ENCODE results near the gene PRIM1.
"Not testable (repeated sequence)": the region's sequence is repeated elsewhere in the genome, so short reads cannot be mapped to it uniquely, and the experiment has no call there.

The PRIM1 gene

DNA sequence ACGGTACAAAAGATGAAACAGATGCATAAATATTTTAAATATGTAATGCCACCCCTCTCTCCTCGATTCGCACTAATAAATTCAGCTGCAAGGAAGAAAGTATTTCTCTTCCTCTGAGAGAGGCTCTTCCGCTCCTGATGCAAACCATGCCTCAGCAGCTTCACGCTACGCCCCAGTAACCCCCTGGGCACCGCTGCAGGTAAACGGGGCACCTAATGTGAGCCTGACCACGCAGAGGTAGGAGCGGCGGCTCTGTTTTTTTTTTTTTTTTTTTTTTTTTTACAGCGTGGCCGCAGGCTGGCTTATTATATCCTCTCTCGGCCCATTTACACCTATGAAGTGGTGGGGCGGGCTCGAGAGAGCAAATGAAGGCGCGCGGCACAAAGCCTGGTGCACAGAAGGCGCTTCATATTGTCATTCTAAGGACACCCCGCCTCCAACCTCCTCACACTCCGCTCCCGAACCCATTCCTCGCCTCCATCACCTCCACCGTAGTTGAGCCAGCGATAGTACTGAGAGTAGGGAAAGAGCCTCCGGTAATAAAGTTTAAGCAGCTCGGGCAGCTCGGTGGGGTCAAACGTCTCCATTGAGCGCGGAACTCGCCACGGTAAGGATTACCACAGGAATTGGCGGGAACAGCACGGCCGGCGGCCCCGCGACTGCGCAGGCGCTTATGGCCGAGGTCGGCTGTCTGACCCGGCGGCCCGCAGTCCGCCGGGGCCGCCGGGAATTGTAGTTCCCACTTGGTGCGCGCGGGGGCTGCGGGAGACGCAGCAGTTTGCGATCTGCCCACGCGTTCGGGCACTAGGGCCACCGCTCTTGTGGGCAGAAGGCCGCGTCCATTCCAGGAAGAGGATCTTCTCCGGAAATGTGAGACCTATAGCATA lies at the start of gene PRIM1:
PRIM1 (minus strand) TSS at position 612 of the 887 bp plus-strand sequence; CDS start at position 587, 25 bp downstream.
- peak within 1 kb of the TSS; percentile 58 for H3K9ac ChIP-seq (ENCODE audit: low read depth, low read length)
- H3K36me3 ChIP-seq (ENCODE audit: control insufficient read depth, insufficient read depth, low read length): peaks cover 7% of the 10 kb centered on the region
- peak within 1 kb of the TSS; percentile 91 for H3K4me3 ChIP-seq (ENCODE audit: low read depth, low read length)

DNA sequence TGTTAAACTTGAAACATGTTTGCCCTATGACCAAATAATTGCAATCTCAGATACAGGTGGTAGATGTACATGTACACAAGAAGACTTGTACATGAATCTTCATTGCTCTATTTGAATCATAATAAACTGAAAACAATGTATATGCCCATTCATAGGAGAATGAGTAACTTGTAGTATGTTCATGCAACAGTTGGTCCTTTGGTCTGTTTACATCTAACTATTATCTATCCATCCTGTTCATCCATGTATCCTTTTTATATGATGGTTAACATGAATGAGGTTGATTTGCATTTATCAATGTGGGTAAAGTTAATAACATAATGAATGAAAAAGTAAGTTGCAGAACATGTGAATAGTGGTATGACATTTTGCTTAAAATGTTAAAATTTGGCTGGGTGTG lies 48.1 kb upstream of the PRIM1 start:
- Histone ChIP-seq H3K4me1 (ENCODE audit: control insufficient read depth, insufficient read depth, low read length) (no peaks in the 10 kb centered on the region), H3K4me3 (ENCODE audit: low read depth, low read length) (no peak overlapping the region), H3K9ac (ENCODE audit: low read depth, low read length) (no peak overlapping the region), H3K36me3 (ENCODE audit: control insufficient read depth, insufficient read depth, low read length) (no peaks in the 10 kb centered on the region), H3K9me3 (ENCODE audit: control insufficient read depth, insufficient read depth, low read length) (no peaks in the 10 kb centered on the region), H3K27me3 (ENCODE audit: control insufficient read depth, insufficient read depth, low read length) (no peaks in the 10 kb centered on the region)

More for the DNA sequence above, at the start of gene PRIM1:
- Histone ChIP-seq H3K4me1 (ENCODE audit: control insufficient read depth, insufficient read depth, low read length) (no peaks in the 10 kb centered on the region), H3K27me3 (ENCODE audit: control insufficient read depth, insufficient read depth, low read length) (no peaks in the 10 kb centered on the region), H3K9me3 (ENCODE audit: control insufficient read depth, insufficient read depth, low read length) (no peaks in the 10 kb centered on the region)

DNA sequence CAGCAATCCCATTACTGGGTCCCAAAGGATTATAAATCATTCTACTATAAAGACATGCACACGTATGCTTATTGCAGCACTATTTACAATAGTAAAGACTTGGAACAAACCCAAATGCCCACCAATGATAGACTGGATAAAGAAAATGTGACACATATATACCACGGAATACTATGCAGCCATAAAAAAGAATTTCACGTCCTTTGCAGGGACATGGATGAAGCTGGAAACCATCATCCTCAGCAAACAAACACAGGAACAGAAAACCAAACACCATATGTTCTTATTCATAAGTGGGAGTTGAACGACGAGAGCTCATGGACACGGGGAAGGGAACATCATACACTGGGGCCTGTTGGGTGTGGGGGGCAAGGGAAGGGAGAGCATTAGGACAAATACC lies 47.2 kb upstream of the PRIM1 start:
- not testable (repeated sequence) for H3K36me3 ChIP-seq (ENCODE audit: control insufficient read depth, insufficient read depth, low read length); H3K4me1 ChIP-seq (ENCODE audit: control insufficient read depth, insufficient read depth, low read length); H3K27me3 ChIP-seq (ENCODE audit: control insufficient read depth, insufficient read depth, low read length); H3K9me3 ChIP-seq (ENCODE audit: control insufficient read depth, insufficient read depth, low read length); H3K9ac ChIP-seq (ENCODE audit: low read depth, low read length); H3K4me3 ChIP-seq (ENCODE audit: low read depth, low read length)

DNA sequence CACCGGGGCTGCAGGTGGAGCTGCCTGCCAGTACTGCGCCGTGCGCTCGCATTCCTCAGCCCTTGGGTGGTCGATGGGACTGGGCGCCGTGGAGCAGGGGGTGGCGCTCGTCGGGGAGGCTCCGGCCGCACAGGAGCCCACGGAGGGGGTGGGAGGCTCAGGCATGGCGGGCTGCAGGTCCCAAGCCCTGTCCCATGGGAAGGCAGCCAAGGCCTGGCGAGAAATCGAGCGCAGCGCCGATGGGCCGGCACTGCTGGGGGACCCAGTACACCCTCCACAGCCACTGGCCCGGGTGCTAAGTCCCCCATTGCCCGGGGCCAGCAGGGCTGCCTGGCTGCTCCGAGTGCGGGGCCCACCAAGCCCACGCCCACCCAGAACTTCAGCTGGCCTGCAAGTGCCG lies 43.7 kb upstream of the PRIM1 start:
- not testable (repeated sequence) for H3K4me3 ChIP-seq (ENCODE audit: low read depth, low read length)

DNA sequence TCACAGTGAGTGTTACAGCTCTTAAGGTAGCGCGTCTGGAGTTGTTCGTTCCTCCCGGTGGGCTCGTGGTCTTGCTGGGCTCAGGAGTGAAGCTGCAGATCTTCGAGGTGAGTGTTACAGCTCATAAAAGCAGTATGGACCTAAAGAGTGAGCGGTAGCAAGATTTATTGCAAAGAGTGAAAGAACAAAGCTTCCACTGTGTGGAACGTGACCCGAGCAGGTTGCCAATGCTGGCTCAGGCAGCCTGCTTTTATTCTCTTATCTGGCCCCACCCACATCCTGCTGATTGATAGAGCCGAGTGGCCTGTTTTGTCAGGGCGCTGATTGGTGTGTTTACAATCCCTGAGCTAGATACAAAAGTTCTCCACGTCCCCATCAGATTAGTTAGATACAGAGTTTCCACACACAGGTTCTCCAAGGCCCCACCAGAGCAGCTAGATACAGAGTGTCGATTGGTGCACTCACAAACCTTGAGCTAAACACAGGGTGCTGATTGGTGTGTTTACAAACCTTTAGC lies 43.0 kb upstream of the PRIM1 start:
- not testable (repeated sequence) for H3K36me3 ChIP-seq (ENCODE audit: control insufficient read depth, insufficient read depth, low read length); H3K9ac ChIP-seq (ENCODE audit: low read depth, low read length); H3K4me1 ChIP-seq (ENCODE audit: control insufficient read depth, insufficient read depth, low read length); H3K4me3 ChIP-seq (ENCODE audit: low read depth, low read length); H3K9me3 ChIP-seq (ENCODE audit: control insufficient read depth, insufficient read depth, low read length); H3K27me3 ChIP-seq (ENCODE audit: control insufficient read depth, insufficient read depth, low read length)

More for the DNA sequence above, 43.7 kb upstream of the PRIM1 start:
- H3K27me3 ChIP-seq (ENCODE audit: control insufficient read depth, insufficient read depth, low read length); H3K36me3 ChIP-seq (ENCODE audit: control insufficient read depth, insufficient read depth, low read length); H3K9me3 ChIP-seq (ENCODE audit: control insufficient read depth, insufficient read depth, low read length); H3K9ac ChIP-seq (ENCODE audit: low read depth, low read length); H3K4me1 ChIP-seq (ENCODE audit: control insufficient read depth, insufficient read depth, low read length): not testable (repeated sequence)

DNA sequence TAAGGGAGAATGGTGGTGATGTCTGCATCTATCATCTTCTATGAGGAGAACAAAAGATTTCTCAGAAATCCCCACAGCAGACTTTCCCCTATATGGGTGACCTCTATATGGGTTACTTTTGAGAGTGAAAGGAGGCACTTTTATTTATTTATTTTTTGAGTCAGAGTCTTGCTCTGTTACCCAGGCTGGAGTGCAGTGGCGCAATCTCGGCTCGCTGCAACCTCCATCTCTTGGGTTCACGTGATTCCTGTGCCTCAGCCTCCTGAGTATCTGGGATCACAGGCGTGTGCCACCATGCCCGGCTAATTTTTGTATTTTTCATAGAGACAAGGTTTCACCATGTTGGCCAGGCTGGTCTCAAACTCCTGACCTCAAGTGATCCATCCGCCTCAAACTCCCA lies 41.0 kb upstream of the PRIM1 start:
- H3K27me3 ChIP-seq (ENCODE audit: control insufficient read depth, insufficient read depth, low read length); H3K4me3 ChIP-seq (ENCODE audit: low read depth, low read length); H3K36me3 ChIP-seq (ENCODE audit: control insufficient read depth, insufficient read depth, low read length); H3K9me3 ChIP-seq (ENCODE audit: control insufficient read depth, insufficient read depth, low read length); H3K9ac ChIP-seq (ENCODE audit: low read depth, low read length); H3K4me1 ChIP-seq (ENCODE audit: control insufficient read depth, insufficient read depth, low read length): not testable (repeated sequence)

DNA sequence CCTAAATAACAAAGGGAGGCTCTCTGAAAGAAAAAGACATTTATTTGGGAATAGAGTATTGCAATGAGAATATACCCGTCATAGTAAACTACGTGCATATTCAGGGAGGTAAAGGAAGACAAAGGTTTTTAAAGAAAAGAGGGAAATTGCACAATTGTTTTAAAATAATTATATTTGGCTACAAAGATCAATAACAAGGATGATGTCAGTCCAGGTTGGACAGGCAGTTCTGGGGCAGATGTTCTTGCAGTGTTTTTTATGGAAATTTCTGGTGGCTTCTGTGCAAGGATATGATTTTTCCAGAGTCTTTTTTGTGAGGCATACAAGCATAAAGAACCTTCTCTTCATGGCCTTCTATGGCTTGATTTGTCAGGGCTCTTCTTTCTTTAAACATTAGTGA lies 40.6 kb upstream of the PRIM1 start:
- no peaks in the 10 kb centered on the region for H3K36me3 ChIP-seq (ENCODE audit: control insufficient read depth, insufficient read depth, low read length)
- no peaks in the 10 kb centered on the region for H3K4me1 ChIP-seq (ENCODE audit: control insufficient read depth, insufficient read depth, low read length)
- H3K9ac ChIP-seq (ENCODE audit: low read depth, low read length): no peak overlapping the region
- H3K9me3 ChIP-seq (ENCODE audit: control insufficient read depth, insufficient read depth, low read length): no peaks in the 10 kb centered on the region
- H3K27me3 ChIP-seq (ENCODE audit: control insufficient read depth, insufficient read depth, low read length): no peaks in the 10 kb centered on the region
- no peak overlapping the region for H3K4me3 ChIP-seq (ENCODE audit: low read depth, low read length)

DNA sequence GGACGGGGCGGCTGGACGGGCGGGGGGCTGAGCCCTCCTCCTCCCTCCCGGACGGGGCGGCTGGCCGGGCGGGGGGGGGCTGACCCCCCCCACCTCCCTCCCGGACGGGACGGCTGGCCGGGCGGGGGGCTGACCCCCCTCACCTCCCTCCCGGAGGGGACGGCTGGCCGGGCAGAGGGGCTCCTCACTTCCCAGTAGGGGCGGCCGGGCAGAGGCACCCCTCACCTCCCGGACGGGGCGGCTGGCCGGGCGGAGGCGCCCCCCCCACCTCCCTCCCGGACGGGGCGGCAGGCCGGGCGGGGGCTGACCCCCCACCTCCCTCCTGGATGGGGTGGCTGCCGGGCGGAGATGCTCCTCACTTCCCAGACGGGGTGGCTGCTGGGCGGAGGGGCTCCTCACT lies 37.3 kb upstream of the PRIM1 start:
- not testable (repeated sequence) for H3K4me3 ChIP-seq (ENCODE audit: low read depth, low read length); H3K9ac ChIP-seq (ENCODE audit: low read depth, low read length); H3K4me1 ChIP-seq (ENCODE audit: control insufficient read depth, insufficient read depth, low read length); H3K9me3 ChIP-seq (ENCODE audit: control insufficient read depth, insufficient read depth, low read length); H3K36me3 ChIP-seq (ENCODE audit: control insufficient read depth, insufficient read depth, low read length); H3K27me3 ChIP-seq (ENCODE audit: control insufficient read depth, insufficient read depth, low read length)

DNA sequence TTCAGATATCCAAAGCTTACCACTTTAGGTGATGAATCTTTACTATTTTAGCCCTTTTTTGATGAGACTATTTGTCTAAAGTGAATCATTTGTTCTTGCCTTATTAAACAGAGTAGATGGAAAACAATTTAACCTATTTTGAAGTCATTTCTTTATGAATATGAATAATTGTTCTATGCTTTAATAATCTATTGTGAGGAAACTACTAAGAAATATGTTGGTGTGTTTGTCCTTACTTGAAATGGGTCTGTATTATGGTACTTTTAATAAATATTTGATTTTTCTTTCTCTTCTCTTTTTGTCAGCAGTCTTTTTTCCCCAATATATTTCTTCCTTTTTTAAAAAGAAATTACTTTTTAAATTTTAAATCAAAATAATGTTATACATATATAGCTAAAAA lies 35.4 kb upstream of the PRIM1 start:
- H3K27me3 ChIP-seq (ENCODE audit: control insufficient read depth, insufficient read depth, low read length): no peaks in the 10 kb centered on the region
- no peak overlapping the region for H3K4me3 ChIP-seq (ENCODE audit: low read depth, low read length)
- H3K4me1 ChIP-seq (ENCODE audit: control insufficient read depth, insufficient read depth, low read length): no peaks in the 10 kb centered on the region
- no peaks in the 10 kb centered on the region for H3K36me3 ChIP-seq (ENCODE audit: control insufficient read depth, insufficient read depth, low read length)
- no peak overlapping the region for H3K9ac ChIP-seq (ENCODE audit: low read depth, low read length)
- no peaks in the 10 kb centered on the region for H3K9me3 ChIP-seq (ENCODE audit: control insufficient read depth, insufficient read depth, low read length)

DNA sequence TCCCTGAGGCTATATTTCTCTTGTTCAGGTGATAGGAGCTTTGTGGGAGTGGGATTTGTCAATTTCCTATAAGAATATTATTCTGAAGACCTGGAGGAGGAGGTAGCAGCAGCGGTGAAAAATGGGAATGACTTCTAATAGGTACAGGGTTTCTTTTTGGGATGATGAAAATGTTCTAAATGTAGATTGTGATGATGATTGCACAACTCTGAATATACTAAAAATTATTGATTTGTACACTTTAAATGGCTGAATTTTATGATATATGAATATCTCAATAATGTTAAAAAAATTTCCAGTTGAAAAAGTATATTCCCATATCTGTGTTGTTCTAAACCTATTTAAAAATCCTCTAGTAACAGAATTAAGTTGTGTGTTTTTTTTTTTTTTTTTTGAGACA lies 33.8 kb upstream of the PRIM1 start:
- H3K4me3 ChIP-seq (ENCODE audit: low read depth, low read length): no peak overlapping the region

DNA sequence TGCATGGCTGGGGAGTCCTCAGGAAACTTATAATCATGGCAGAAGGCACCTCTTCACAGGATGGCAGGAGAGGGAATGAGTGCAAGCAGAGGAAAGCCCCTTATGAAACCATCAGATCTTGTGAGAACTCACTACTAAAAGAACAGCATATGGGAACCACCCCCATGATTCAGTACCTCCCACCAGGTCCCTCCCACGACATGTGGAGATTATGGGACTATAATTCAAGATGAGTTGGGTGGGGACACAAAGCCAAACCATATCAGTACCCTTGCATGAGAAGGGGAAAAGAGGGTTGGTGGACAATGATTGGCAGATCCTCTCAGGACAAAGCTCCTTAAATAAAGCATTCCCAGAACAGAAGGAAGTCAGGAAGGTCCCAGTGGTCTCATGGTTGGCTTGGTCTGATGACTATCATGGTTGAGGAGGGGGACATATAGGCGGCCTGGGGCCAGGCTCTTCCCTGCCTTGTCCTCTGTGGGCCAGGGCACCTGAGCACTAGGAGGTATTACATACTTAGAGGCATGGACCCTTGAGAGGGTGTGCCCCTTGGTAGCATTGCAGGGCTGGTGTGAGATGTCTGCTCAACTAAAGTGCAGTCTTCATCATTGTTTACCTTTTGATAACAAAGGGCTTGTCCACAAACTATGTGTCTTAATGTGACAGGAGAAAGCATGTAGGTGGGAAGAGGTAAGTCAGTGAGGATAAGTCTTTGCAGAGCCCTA lies 33.2 kb upstream of the PRIM1 start:
- Histone ChIP-seq H3K36me3 (ENCODE audit: control insufficient read depth, insufficient read depth, low read length) (no peaks in the 10 kb centered on the region), H3K4me3 (ENCODE audit: low read depth, low read length) (no peak overlapping the region), H3K9me3 (ENCODE audit: control insufficient read depth, insufficient read depth, low read length) (no peaks in the 10 kb centered on the region), H3K4me1 (ENCODE audit: control insufficient read depth, insufficient read depth, low read length) (no peaks in the 10 kb centered on the region), H3K9ac (ENCODE audit: low read depth, low read length) (no peak overlapping the region), H3K27me3 (ENCODE audit: control insufficient read depth, insufficient read depth, low read length) (no peaks in the 10 kb centered on the region)

More for the DNA sequence above, 33.8 kb upstream of the PRIM1 start:
- Histone ChIP-seq H3K27me3 (ENCODE audit: control insufficient read depth, insufficient read depth, low read length) (no peaks in the 10 kb centered on the region), H3K4me1 (ENCODE audit: control insufficient read depth, insufficient read depth, low read length) (no peaks in the 10 kb centered on the region), H3K36me3 (ENCODE audit: control insufficient read depth, insufficient read depth, low read length) (no peaks in the 10 kb centered on the region), H3K9ac (ENCODE audit: low read depth, low read length) (no peak overlapping the region), H3K9me3 (ENCODE audit: control insufficient read depth, insufficient read depth, low read length) (no peaks in the 10 kb centered on the region)

DNA sequence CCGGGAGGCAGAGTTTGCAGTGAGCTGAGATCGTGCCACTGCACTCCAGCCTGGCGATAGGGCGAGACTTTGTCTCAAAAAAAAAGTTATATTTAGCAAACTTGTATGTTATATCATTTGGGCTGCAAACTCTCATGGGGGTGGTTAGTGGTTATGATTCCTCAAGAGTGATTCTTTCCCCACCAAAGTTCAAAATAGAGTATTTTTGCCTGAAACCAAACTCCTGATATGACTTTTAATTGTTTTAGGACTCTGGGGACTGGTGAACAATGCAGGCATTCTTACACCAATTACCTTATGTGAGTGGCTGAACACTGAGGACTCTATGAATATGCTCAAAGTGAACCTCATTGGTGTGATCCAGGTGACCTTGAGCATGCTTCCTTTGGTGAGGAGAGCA lies 29.6 kb upstream of the PRIM1 start:
- H3K9me3 ChIP-seq (ENCODE audit: control insufficient read depth, insufficient read depth, low read length): no peaks in the 10 kb centered on the region
- H3K36me3 ChIP-seq (ENCODE audit: control insufficient read depth, insufficient read depth, low read length): no peaks in the 10 kb centered on the region
- no peak overlapping the region for H3K4me3 ChIP-seq (ENCODE audit: low read depth, low read length)
- H3K9ac ChIP-seq (ENCODE audit: low read depth, low read length): no peak overlapping the region
- no peaks in the 10 kb centered on the region for H3K4me1 ChIP-seq (ENCODE audit: control insufficient read depth, insufficient read depth, low read length)
- no peaks in the 10 kb centered on the region for H3K27me3 ChIP-seq (ENCODE audit: control insufficient read depth, insufficient read depth, low read length)
